ENCODE measurements around the gene ANKRD65. TPM values are rescaled to one million over a fixed set of nuclear protein-coding genes. Genes with fewer than 3 reads are reported as not detected.
"Not testable (repeated sequence)": the region's sequence is repeated elsewhere in the genome, so short reads cannot be mapped to it uniquely, and the experiment has no call there.

The ANKRD65 gene
- total and polyA plus RNA-seq, 12 donors = 0.22 to 3.4 (median 1.6) TPM

GRCh38 chr1:1461721-1462317 is 40.7 kb upstream of the ANKRD65 start:
- H3K4me3 ChIP-seq = no peak overlapping the region
- no peaks in the 10 kb centered on the region for H3K36me3 ChIP-seq (replicated peaks in 1 of 2)
- no peaks in the 10 kb centered on the region for H3K9me3 ChIP-seq (replicated peaks in 1 of 3)
- H3K27me3 ChIP-seq = no peaks in the 10 kb centered on the region
- TF ChIP-seq POLR2A (IDR thresholded peaks at IDR 0.05) = no peak
- TF ChIP-seq, protein P1, sequence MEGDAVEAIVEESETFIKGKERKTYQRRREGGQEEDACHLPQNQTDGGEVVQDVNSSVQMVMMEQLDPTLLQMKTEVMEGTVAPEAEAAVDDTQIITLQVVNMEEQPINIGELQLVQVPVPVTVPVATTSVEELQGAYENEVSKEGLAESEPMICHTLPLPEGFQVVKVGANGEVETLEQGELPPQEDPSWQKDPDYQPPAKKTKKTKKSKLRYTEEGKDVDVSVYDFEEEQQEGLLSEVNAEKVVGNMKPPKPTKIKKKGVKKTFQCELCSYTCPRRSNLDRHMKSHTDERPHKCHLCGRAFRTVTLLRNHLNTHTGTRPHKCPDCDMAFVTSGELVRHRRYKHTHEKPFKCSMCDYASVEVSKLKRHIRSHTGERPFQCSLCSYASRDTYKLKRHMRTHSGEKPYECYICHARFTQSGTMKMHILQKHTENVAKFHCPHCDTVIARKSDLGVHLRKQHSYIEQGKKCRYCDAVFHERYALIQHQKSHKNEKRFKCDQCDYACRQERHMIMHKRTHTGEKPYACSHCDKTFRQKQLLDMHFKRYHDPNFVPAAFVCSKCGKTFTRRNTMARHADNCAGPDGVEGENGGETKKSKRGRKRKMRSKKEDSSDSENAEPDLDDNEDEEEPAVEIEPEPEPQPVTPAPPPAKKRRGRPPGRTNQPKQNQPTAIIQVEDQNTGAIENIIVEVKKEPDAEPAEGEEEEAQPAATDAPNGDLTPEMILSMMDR (IDR thresholded peaks at IDR 0.05) = no peak
- H3K27ac ChIP-seq = no peak overlapping the region
- intact Hi-C loops (cut with DNase I) = no loop called here
- no peaks in the 10 kb centered on the region for H3K4me1 ChIP-seq (replicated peaks in 1 of 2)
- no peak for DNase-seq
- WGBS, 4 donors = 60 to 71% (median 64%) methylated on average over 11 to 18 of the region's 18 CpGs

- no peaks in the 10 kb centered on the region for H3K9me3 ChIP-seq (replicated peaks in 1 of 3)
- no peak for DNase-seq
- intact Hi-C loops (cut with DNase I) = no loop called here
- no peak overlapping the region for H3K27ac ChIP-seq
- no peaks in the 10 kb centered on the region for H3K36me3 ChIP-seq (replicated peaks in 1 of 2)
- TF ChIP-seq, protein P1 (IDR thresholded peaks at IDR 0.05) = no peak
- TF ChIP-seq POLR2A (IDR thresholded peaks at IDR 0.05) = no peak
- no peaks in the 10 kb centered on the region for H3K4me1 ChIP-seq (replicated peaks in 1 of 2)
- no peak overlapping the region for H3K4me3 ChIP-seq
- WGBS, 4 donors = 64 to 77% (median 74%) methylated on average over 17 to 27 of the region's 27 CpGs
- H3K27me3 ChIP-seq = no peaks in the 10 kb centered on the region
These were observed 39.6 kb upstream of the ANKRD65 start for GRCh38 chr1:1460540-1461130.

GRCh38 chr1:1459711-1460110 is 38.6 kb upstream of the ANKRD65 start:
- H3K9me3 ChIP-seq (replicated peaks in 1 of 3); H3K27ac ChIP-seq; H3K36me3 ChIP-seq (replicated peaks in 1 of 2); H3K4me3 ChIP-seq; intact Hi-C loops (cut with DNase I); H3K27me3 ChIP-seq; DNase-seq; H3K4me1 ChIP-seq (replicated peaks in 1 of 2): not testable (repeated sequence)
- WGBS, 4 donors = 72 to 87% (median 82%) methylated on average over 11 to 14 of the region's 14 CpGs

DNA sequence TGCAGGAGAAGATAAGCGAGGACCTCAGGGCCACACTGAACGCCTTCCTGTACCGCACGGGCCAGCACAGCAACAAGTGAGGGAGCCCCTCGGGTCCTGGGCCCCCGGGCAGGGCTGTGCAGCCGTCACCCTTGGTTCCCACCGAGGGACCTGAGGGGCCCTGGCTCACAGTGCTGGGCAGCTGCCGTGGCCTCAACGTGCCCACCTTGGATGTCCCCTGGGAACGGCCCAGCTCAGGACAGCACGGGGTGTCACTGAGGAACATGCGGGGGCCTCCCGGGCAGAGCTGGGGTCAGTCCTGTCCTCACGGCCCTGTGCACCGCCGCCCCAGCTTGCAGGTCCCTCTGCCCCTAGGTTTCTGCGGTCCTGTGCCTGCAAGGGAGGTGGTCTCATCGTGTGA is 38.1 kb upstream of the ANKRD65 start:
- intact Hi-C loops (cut with DNase I); DNase-seq: not testable (repeated sequence)

DNA sequence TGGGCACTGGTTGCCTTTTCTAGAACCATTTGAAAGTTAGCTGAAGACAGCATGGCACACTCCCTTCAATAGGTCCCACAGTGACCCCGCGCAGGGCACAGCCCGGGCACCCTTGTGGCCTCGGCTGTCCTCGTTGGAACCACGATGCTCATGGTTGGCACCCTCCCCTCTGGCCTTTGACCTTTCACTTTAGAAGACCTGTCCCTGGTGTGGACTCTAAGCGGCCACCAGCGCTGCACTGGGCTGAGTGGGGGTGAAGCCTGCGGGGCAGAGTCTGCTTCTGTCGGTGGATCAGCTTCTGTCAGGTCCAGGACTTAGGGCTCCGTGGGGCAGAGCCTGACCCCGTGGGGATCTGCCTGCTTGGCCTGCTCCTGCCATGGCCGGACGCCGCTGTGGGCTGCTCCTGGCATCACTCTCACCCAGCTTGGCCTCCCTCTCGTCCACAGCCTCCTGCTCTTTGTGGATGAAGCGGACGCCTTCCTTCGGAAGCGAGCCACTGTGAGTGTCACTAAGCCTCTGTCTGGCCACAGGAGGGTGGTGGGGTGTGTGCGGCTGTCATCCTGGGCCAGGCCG is 35.7 kb upstream of the ANKRD65 start:
- 84 to 93% (median 85%) methylated on average over 7 to 16 of the region's 22 CpGs for WGBS, 4 donors
- H3K4me1 ChIP-seq (replicated peaks in 1 of 2); H3K36me3 ChIP-seq (replicated peaks in 1 of 2); H3K27me3 ChIP-seq; intact Hi-C loops (cut with DNase I); H3K9me3 ChIP-seq (replicated peaks in 1 of 3); DNase-seq; H3K27ac ChIP-seq; H3K4me3 ChIP-seq: not testable (repeated sequence)

More for the DNA sequence above, 38.1 kb upstream of the ANKRD65 start:
- H3K4me1 ChIP-seq (replicated peaks in 1 of 2); H3K4me3 ChIP-seq; H3K9me3 ChIP-seq (replicated peaks in 1 of 3); H3K27ac ChIP-seq; H3K27me3 ChIP-seq; H3K36me3 ChIP-seq (replicated peaks in 1 of 2): not testable (repeated sequence)
- WGBS, 4 donors = 77 to 83% (median 80%) methylated on average over 3 to 12 of the region's 19 CpGs; no CpG with 5 or more reads in 1 of the 4 donors

DNA sequence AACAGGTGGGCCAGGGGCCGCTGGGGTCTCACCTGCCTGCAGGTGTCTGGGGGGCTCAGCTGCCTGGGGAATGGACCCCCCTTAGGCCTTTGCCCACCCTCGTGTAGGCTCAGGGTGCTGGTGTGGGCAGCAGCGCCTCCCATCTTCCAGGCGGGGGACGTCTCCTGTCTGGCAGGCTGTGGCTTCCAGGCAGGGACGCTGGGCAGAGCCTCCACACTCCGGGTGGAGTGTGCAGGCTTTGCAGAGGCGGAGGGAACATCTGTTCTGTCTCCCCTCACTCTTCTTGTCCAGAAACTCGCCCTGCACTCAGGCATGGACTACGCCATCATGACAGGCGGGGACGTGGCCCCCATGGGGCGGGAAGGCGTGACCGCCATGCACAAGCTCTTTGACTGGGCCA is 34.9 kb upstream of the ANKRD65 start:
- H3K27ac ChIP-seq; H3K36me3 ChIP-seq (replicated peaks in 1 of 2); intact Hi-C loops (cut with DNase I); H3K4me3 ChIP-seq; DNase-seq; H3K27me3 ChIP-seq; H3K4me1 ChIP-seq (replicated peaks in 1 of 2); H3K9me3 ChIP-seq (replicated peaks in 1 of 3): not testable (repeated sequence)
- WGBS, 4 donors = 67 to 75% methylated on average over 1 of the region's 15 CpGs; no CpG with 5 or more reads in 2 of the 4 donors
